Mucosa of descending colon (tissue), 3 donors: Measurements from ENCODE around the gene RHD. TPM values are rescaled to one million over a fixed set of nuclear protein-coding genes. Genes with fewer than 3 reads are reported as not detected.

Experiments
- ATAC-seq: fragments of 200-7000 bp; cut with Tn5 transposase; one replicate; pipeline ENCODE4 v1.9.1; 2020; ENCODE audit warnings: mild to moderate bottlenecking, moderate library complexity
- DNase-seq, 3 donors: peaks; one replicate each; pipeline ENCODE4 v3.0.0-alpha.2; 2020
- H3K36me3 ChIP-seq: fragments of 200-600 bp; one replicate; pipeline ENCODE4 v1.8.0; 2021; ENCODE audit warnings: low read depth, mild to moderate bottlenecking
- H3K4me1 ChIP-seq: fragments of 200-600 bp; one replicate; pipeline ENCODE4 v1.8.0; 2021; ENCODE audit warnings: low read depth, mild to moderate bottlenecking
- H3K4me3 ChIP-seq: fragments of 200-600 bp; one replicate; pipeline ENCODE4 v1.8.0; 2021; ENCODE audit warnings: mild to moderate bottlenecking
- H3K9me3 ChIP-seq: fragments of 200-600 bp; one replicate; pipeline ENCODE4 v1.8.0; 2021; ENCODE audit warnings: mild to moderate bottlenecking
- CTCF ChIP-seq: fragments of 200-600 bp; IDR thresholded peaks from one replicate; pipeline ENCODE4 v1.8.0; 2022; ENCODE audit warnings: antibody characterized with exemption, mild to moderate bottlenecking
- intact Hi-C, 2 donors: fragments of 100-400 bp; cut with DNase I in 1 of 2; cut with micrococcal nuclease in 1 of 2; formaldehyde crosslinking; loops; one replicate each; pipeline versions ENCODE4 v1.11.0 to v1.11.1; 2022; cut with DNase I, micrococcal nuclease
- total RNA-seq, 3 donors: library from RNA; stranded (reverse); fragmentation: NEBNext Ultra II Directional in 2 of 3; extraction: Animal tissue kit (Norgen Biotek cat#: 25700) in 2 of 3; gene quantifications; one replicate each; pipeline versions ENCODE4 v1.2.1 to v1.2.4, GENCODE V29; 2021 to 2023
- donor health status: DM: no; HTN: no; CAD: no; lungs with moderate emphysema.
- donor health status: DM: no; HTN: no; CAD: no.
- donor health status: DM: no; HTN: yes; CAD: no.

RHD gene
- total RNA-seq, 3 donors from 2014 or later = not detected

DNA sequence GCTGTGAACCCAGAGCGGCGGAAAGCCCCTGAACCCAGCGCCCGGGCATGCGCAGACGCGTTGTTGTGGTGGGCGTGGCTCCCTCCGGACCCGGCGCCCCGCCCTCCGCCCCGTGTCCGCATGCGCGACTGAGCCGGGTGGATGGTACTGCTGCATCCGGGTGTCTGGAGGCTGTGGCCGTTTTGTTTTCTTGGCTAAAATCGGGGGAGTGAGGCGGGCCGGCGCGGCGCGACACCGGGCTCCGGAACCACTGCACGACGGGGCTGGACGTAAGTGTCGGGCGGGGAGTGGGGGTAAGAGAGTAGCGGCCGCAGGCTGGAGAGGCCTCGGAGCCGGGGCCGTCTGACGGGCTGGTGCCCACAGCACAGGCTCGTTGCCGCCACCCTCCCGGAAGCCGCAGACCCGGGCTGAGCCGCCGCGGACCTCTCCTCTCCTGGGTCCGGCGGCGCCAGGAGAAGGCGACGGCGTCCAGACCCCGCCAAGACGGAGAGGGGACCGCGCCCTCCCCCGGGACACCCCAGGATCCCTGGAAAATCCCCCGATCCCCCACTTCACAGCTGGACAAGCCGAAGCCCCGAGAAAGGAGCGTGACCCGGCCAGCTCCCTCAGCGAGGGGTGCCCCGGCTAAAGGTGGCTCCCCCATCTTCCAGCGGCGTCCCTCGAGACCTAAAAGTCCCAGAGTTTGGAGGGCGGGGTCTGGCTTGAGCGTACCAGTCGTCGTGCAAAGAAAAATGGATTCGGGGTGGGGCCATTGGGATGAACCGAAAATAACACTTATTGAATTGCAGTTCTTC lies 66.1 kb downstream of the RHD start, which contains the start of gene TMEM50A:
TMEM50A (plus strand) TSS at position 147 of the 794 bp plus-strand sequence. CDS start 2,153 bp downstream, outside the sequence.
- H3K36me3 ChIP-seq = no peaks in the 10 kb centered on the region
- DNase-seq (peak; percentile 91 to 94 (median 94)), ATAC-seq (peak; percentile 97)
- intact Hi-C loops = no loop called here
- peak within 1 kb of the TSS; percentile 76 for H3K4me3 ChIP-seq
- peaks cover 18% of the 10 kb centered on the region for H3K4me1 ChIP-seq
- no peak for TF ChIP-seq CTCF
- no peaks in the 10 kb centered on the region for H3K9me3 ChIP-seq

DNA sequence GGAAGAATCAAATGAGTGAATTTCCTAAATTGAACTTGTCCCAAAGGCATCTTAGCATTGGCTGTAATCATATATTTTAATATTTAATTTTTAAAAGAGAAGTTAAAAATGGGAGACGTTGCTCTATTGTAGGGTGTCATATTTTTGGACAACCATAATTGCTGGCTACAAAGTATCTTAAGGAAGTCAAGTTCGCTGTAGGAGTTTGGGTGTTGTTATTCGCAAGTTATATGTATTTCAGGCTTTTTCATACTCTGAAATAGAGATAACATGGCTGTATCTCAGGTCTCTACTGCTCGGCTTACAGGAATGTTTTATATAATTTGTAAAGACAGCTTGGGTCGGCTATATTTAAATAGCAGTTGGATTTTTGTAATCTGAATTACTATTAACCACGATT lies 66.7 kb downstream of the RHD start:
- no peak for DNase-seq
- Histone ChIP-seq H3K9me3 (no peaks in the 10 kb centered on the region), H3K4me3 (peak overlapping the region; percentile 76), H3K4me1 (peaks cover 18% of the 10 kb centered on the region), H3K36me3 (no peaks in the 10 kb centered on the region)
- no peak for ATAC-seq
- intact Hi-C loops = no loop called here
- TF ChIP-seq CTCF = no peak

- ATAC-seq (no peak), DNase-seq (no peak)
- Histone ChIP-seq H3K4me1 (peaks cover 18% of the 10 kb centered on the region), H3K4me3 (no peak overlapping the region), H3K9me3 (no peaks in the 10 kb centered on the region), H3K36me3 (no peaks in the 10 kb centered on the region)
- no peak for TF ChIP-seq CTCF
- intact Hi-C loops = no loop called here
Measured at GRCh38 chr1:25341746-25342145, 69.4 kb downstream of the RHD start.

- no peak for TF ChIP-seq CTCF
- H3K36me3 ChIP-seq = no peaks in the 10 kb centered on the region
- intact Hi-C loops = no loop called here
Measured at GRCh38 chr1:25342846-25343245, 70.5 kb downstream of the RHD start.

GRCh38 chr1:25343872-25344271 lies 71.6 kb downstream of the RHD start:
- intact Hi-C loops = no loop called here
- no peaks in the 10 kb centered on the region for H3K36me3 ChIP-seq

More at GRCh38 chr1:25342846-25343245, 70.5 kb downstream of the RHD start:
- no peak for ATAC-seq
- no peak overlapping the region for H3K4me3 ChIP-seq
- DNase-seq = no peak
- H3K4me1 ChIP-seq = peaks cover 18% of the 10 kb centered on the region
- H3K9me3 ChIP-seq = no peaks in the 10 kb centered on the region

More at GRCh38 chr1:25343872-25344271, 71.6 kb downstream of the RHD start:
- Histone ChIP-seq H3K9me3 (no peaks in the 10 kb centered on the region), H3K4me1 (peaks cover 18% of the 10 kb centered on the region), H3K4me3 (no peak overlapping the region)
- no peak for TF ChIP-seq CTCF
- ATAC-seq (no peak), DNase-seq (no peak)
